GM12878 (cell line): ENCODE data around the gene NF1. TPM values are rescaled to one million over a fixed set of nuclear protein-coding genes. Genes with fewer than 3 reads are reported as not detected.
A peak's percentile ranks its signal among the peaks of the same experiment; 100 is the strongest.

Experiments
- ATAC-seq: fragments of 200-7000 bp; cut with Tn5 transposase; 3 replicates; pipeline ENCODE4 v1.9.1; 2020; ENCODE audit warnings: mild to moderate bottlenecking, moderate library complexity
- BruUV-seq: library from RNA; stranded (reverse); fragments of 400-500 nt; replicated peaks from 2 replicates; lab custom pipeline; 2021; lab: Mats Ljungman, UMichigan
- CTCF ChIA-PET: fragments of 300-600 bp; sonication (Branson Sonifier 250); formaldehyde crosslinking; extraction: SDS; loops from one replicate; lab custom pipeline; 2021; ENCODE audit warnings: inconsistent platforms; lab: Yijun Ruan, JAX
- POLR2A ChIA-PET: fragments of 350-600 bp; formaldehyde crosslinking; extraction: SDS; loops from one replicate; lab custom pipeline; 2021; ENCODE audit warnings: inconsistent platforms; lab: Charles Lee
- RAD21 ChIA-PET: fragments of 300-600 bp; sonication (Branson Sonifier 250); formaldehyde crosslinking; loops from one replicate; lab custom pipeline; 2023; ENCODE audit warnings: antibody characterized with exemption; ENCODE audit not compliant: unreplicated experiment; lab: Charles Lee
- SMC1A ChIA-PET: fragments of 300-600 bp; sonication (Branson Sonifier 250); formaldehyde crosslinking; loops from one replicate; lab custom pipeline; 2023; ENCODE audit not compliant: unreplicated experiment, uncharacterized antibody; lab: Charles Lee
- DNase-seq: peaks from one replicate; pipeline ENCODE4 v3.0.0-alpha.2; 2011; ENCODE audit warnings: low read depth, low spot score
- FAIRE-seq: peaks from 3 replicates; lab custom pipeline; 2011; peaks lifted over from hg19 to GRCh38; lab: Jason Lieb, UNC
- H2AFZ ChIP-seq: 2 replicates; pipeline ENCODE4 v1.6.0; 2011; ENCODE audit warnings: low read depth, low read length, control low read depth; ENCODE audit not compliant: control insufficient read depth
- H3K27ac ChIP-seq: 2 replicates; pipeline ENCODE4 v1.5.1; 2011; ENCODE audit warnings: control low read depth; ENCODE audit not compliant: control insufficient read depth, insufficient read depth
- H3K27me3 ChIP-seq, 2 experiments: replicated peaks in 1 of 2; 2 replicates each; pipeline versions ENCODE4 v1.6.0 to v1.6.1; 2011; ENCODE audit warnings: low read length in 1 of 2; ENCODE audit not compliant: control insufficient read depth in 2 of 2, insufficient read depth in 2 of 2
- H3K36me3 ChIP-seq, 2 experiments: 2 replicates each; pipeline ENCODE4 v1.5.1; 2011; ENCODE audit warnings: low read length in 1 of 2; ENCODE audit not compliant: control insufficient read depth in 2 of 2, insufficient read depth in 2 of 2
- H3K4me1 ChIP-seq: 2 replicates; pipeline ENCODE4 v1.6.1; 2011; ENCODE audit warnings: mild to moderate bottlenecking, low read length, moderate library complexity, mixed read lengths; ENCODE audit not compliant: control insufficient read depth, insufficient read depth
- H3K4me2 ChIP-seq: 2 replicates; pipeline ENCODE4 v1.6.0; 2011; ENCODE audit warnings: control low read depth; ENCODE audit not compliant: control insufficient read depth, insufficient read depth
- H3K4me3 ChIP-seq: fragments of 200-600 bp; sonication (generic); 2 replicates; pipeline ENCODE4 v1.5.1; 2016
- H3K79me2 ChIP-seq: 2 replicates; pipeline ENCODE4 v1.6.0; 2011; ENCODE audit warnings: low read length; ENCODE audit not compliant: control insufficient read depth, insufficient read depth
- H3K9ac ChIP-seq: 2 replicates; pipeline ENCODE4 v1.8.0; 2011; ENCODE audit warnings: low read length, control low read depth, mixed read lengths; ENCODE audit not compliant: control insufficient read depth, insufficient read depth
- H3K9me3 ChIP-seq: replicated peaks from 3 replicates; pipeline ENCODE4 v1.5.1; 2011; ENCODE audit warnings: mild to moderate bottlenecking, low read length; ENCODE audit not compliant: control insufficient read depth, insufficient read depth
- H4K20me1 ChIP-seq: 2 replicates; pipeline ENCODE4 v1.6.0; 2011; ENCODE audit not compliant: control insufficient read depth, insufficient read depth
- GABPA ChIP-seq: IDR thresholded peaks from 2 replicates; pipeline ENCODE4 v1.6.1; 2014; ENCODE audit warnings: antibody characterized with exemption, low read depth, mild to moderate bottlenecking, inconsistent platforms
- PKNOX1 ChIP-seq: fragments of 450-650 bp; IDR thresholded peaks from 2 replicates; pipeline ENCODE4 v1.6.1; 2016; ENCODE audit warnings: mild to moderate bottlenecking
- POLR2AphosphoS2 ChIP-seq: IDR thresholded peaks from 2 replicates; pipeline ENCODE4 v1.6.1; 2011; ENCODE audit warnings: low read depth, mild to moderate bottlenecking, low read length, improper control_type of control experiment, moderate library complexity
- SMAD1 ChIP-seq: fragments of 450-650 bp; IDR thresholded peaks from 2 replicates; pipeline ENCODE4 v1.6.1; 2018; ENCODE audit warnings: mild to moderate bottlenecking, low read depth; ENCODE audit not compliant: partially characterized antibody
- WGBS: methylation state at CpG from one replicate; pipeline ENCODE4 v1.1.6; 2016; ENCODE audit warnings: low lambda C conversion rate; ENCODE audit not compliant: insufficient replicate concordance, insufficient coverage; ENCODE audit errors: missing lambda C conversion rate; 5-methylcytosine and 5-hydroxymethylcytosine counted together
- in situ Hi-C: fragments of 300-500 bp; cut with MboI; formaldehyde crosslinking; loops from 9 replicates; pipeline ENCODE4 v1.14.3; 2018; ENCODE audit warnings: mixed read lengths
- intact Hi-C: fragments of 100-400 bp; cut with micrococcal nuclease; formaldehyde crosslinking; loops from one replicate; pipeline ENCODE4 v1.14.2; 2022; ENCODE audit not compliant: unreplicated experiment
- polyA plus RNA-seq, 11 experiments: library from polyadenylated mRNA; depleted of rRNA in 4 of 11; unstranded in 6 of 11; stranded (reverse) in 5 of 11; fragments of >200 nt; fragmentation: Nextera tagmentation in 4 of 11; fragmentation: Illumina TruSeq in 1 of 11; extraction: Ambion mirVana in 4 of 11; extraction: Trizol in 1 of 11; gene quantifications; 1 replicate in 1 of 11; 2 replicates in 10 of 11; pipeline versions ENCODE4 v1.2.1 to v1.2.3, GENCODE V29; 2011 to 2016; ENCODE audit warnings: inconsistent platforms in 2 of 11, missing spikeins in 2 of 11, low read depth in 1 of 11
- total RNA-seq, 4 experiments: library from RNA; depleted of rRNA in 3 of 4; stranded (reverse); fragments of >200 nt in 3 of 4; fragmentation: Illumina TruSeq in 1 of 4; extraction: Trizol in 1 of 4; gene quantifications; 2 replicates each; pipeline versions ENCODE4 v1.2.1 to v1.2.3, GENCODE V29; 2013 to 2021

Gene NF1
- total and polyA plus RNA-seq, 10 of the 15 experiments (the other 5 are each of a cell fraction or from before 2014, with no cell fraction given) = 2.5 to 31.8 (median 16.6) TPM

- no peak for TF ChIP-seq POLR2AphosphoS2
- no peak for TF ChIP-seq SMAD1
Measured at GRCh38 chr17:31321481-31321880, 226.7 kb downstream of the NF1 start, which contains the start of gene EVI2A (continued).

- ChIA-PET CTCF (interaction anchor here (0.7 to 3.5 kb wide), 2 partner anchors 10 to 12 kb away, joined by 3 to 21 read pairs; no protein-coding TSS in a partner anchor), RAD21 (interaction anchor here (1.9 kb wide), 1 partner anchor 9 kb away, joined by 6 read pairs; the partner anchor contains the start of gene EVI2B)
- H2AFZ ChIP-seq = no peak overlapping the region
- DNase-seq = no peak
- H3K4me1 ChIP-seq = peaks cover 4% of the 10 kb centered on the region; the same call in 1 of the 2 replicates
- no peaks in the 10 kb centered on the region for H3K27me3 ChIP-seq
- H3K36me3 ChIP-seq = no peaks in the 10 kb centered on the region
- peaks cover 47% of the 10 kb centered on the region for H3K79me2 ChIP-seq
- H3K9me3 ChIP-seq = no peaks in the 10 kb centered on the region
- TF ChIP-seq PKNOX1 (peak; percentile 24; the same call in 1 of the 2 replicates), GABPA (no peak)
- TF ChIP-seq, all 136 proteins: peak for 1
- SMC1A ChIA-PET = interaction anchor here (0.7 to 9.5 kb wide), 6 partner anchors 9 to 71 kb away, joined by 3 to 101 read pairs (median 5); no protein-coding TSS in a partner anchor
- intact Hi-C loops = no loop called here
- FAIRE-seq (no peak), ATAC-seq (no peak)
- 0 out of 2 replicates have a peak overlapping the region, but pooled peaks have one; percentile 65 for H3K4me3 ChIP-seq
- POLR2A ChIA-PET = interaction anchor here (1.0 to 1.2 kb wide), 3 partner anchors 11 to 72 kb away, joined by 3 to 7 read pairs (median 4); no protein-coding TSS in a partner anchor
- no peaks in the 10 kb centered on the region for H4K20me1 ChIP-seq
- H3K9ac ChIP-seq = no peak overlapping the region
- peak overlapping the region; percentile 95; the same call in 1 of the 2 replicates for H3K27ac ChIP-seq
- in situ Hi-C loops = no loop called here
- BruUV-seq = no TSS peak
- H3K4me2 ChIP-seq = peak overlapping the region; percentile 88
- WGBS = 74% methylated on average over 4 of the region's 4 CpGs
Measured at GRCh38 chr17:31321966-31322365, 227.2 kb downstream of the NF1 start.
